ENCODE results near the gene WDR27.

Gene WDR27

DNA sequence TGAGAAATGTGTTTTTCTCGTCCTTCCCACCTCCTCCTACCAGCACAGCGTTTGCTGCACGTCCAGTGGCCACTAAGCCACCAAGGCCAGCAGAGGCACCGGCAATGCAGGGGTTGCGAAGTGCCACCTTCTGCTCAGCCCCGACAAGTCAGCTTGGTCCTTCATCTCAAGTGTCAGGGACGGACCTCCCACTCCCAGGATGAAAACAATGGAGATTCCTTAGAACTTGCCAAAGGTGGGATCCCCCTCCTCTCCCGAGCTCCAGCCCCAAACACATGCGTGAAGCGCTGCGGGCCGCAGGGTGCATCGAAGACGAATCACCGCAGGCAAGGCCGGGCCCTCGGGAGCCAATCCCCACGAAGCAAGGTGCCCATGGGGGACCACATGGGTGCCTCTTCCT, 60.8 kb downstream of the WDR27 start:
- TF ChIP-seq CTCF (IDR thresholded peaks at IDR 0.05; ENCODE audit: borderline replicate concordance, control extremely low read depth, extremely low read depth, insufficient read depth, missing control alignments) = no peak
- in situ Hi-C loops (cut with MboI; ENCODE audit: low sequenced_read_pairs, unreplicated experiment) = no loop called here
- no peak for DNase-seq (ENCODE audit: low spot score)

DNA sequence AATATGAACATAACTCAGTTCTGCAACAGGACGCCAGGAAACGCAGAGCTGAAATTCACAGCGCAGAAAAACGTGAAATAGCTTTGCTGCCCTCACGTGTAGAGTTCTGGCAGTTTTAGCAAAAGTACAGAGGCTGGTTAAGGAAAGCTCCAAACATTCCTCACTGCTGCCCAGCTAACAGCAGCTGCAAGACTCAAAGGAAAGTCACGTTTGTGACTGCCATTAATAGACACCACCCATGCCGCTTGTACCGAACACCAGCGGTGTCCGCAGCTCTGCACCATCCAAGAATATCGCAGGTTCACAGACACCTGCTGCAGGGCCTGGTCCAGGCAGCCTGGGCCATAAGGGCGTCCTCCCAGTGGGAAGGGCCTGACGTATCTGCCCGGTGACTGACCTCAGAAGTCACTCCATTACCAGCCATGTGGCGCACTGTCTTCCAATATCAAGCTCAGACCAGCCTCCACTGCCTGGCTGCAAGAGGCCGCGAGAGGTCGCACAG, 61.4 kb downstream of the WDR27 start:
- no peak for DNase-seq (ENCODE audit: low spot score)
- in situ Hi-C loops (cut with MboI; ENCODE audit: low sequenced_read_pairs, unreplicated experiment) = no loop called here
- TF ChIP-seq CTCF (IDR thresholded peaks at IDR 0.05; ENCODE audit: borderline replicate concordance, control extremely low read depth, extremely low read depth, insufficient read depth, missing control alignments) = no peak

DNA sequence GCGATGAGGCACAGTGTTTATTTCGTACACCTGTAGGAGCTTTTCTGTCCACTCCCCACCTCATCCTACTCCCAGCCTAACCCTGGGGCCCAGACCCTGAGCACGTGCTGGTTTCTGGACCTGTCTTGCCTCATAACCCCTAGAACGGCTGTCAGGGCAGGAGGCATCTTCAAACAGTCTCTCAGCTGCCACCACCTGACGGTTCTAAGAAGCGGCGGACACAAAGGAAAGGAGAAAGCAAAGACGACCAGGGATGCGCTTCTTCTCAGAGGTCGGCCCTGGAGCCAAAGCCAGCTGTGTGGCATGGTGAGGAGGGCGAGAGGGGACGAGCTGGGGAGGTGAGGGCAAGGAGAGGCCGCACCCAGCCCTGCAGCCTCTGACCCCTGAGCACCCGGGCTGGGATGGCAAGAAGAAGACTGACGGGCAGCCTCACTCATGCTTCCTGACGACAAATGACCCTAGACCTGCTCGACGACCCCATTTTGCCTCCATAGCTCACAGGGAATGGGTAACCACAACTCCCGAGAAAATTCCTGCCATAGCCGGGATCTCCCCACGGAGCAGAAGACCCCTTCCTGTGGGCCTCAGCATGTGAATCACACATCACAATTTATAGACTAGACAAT, 62.1 kb downstream of the WDR27 start:
- in situ Hi-C loops (cut with MboI; ENCODE audit: low sequenced_read_pairs, unreplicated experiment) = no loop called here
- TF ChIP-seq CTCF (IDR thresholded peaks at IDR 0.05; ENCODE audit: borderline replicate concordance, control extremely low read depth, extremely low read depth, insufficient read depth, missing control alignments) = no peak
- DNase-seq (ENCODE audit: low spot score) = no peak

DNA sequence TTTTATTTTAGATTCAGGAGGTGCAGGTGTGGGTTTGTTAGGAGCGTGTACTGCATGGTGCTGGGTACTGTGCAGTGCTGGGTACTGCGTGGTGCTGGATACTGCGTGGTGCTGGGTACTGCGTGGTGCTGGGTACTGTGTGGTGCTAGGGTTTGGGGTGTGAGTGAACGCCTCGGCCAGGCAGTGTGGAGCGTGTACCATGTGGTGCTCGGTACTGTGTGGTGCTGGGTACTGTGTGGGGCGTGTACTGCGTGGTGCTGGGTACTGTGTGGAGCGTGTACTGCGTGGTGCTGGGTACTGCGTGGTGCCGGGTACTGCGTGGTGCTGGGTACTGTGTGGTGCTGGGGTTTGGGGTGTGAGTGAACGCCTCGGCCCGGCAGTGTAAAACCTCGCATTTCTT, 62.9 kb downstream of the WDR27 start:
- DNase-seq (ENCODE audit: low spot score) = no peak
- in situ Hi-C loops (cut with MboI; ENCODE audit: low sequenced_read_pairs, unreplicated experiment) = no loop called here
- TF ChIP-seq CTCF (IDR thresholded peaks at IDR 0.05; ENCODE audit: borderline replicate concordance, control extremely low read depth, extremely low read depth, insufficient read depth, missing control alignments) = no peak

GRCh38 chr6:169638388-169638787, 63.4 kb downstream of the WDR27 start:
- no peak for TF ChIP-seq CTCF (IDR thresholded peaks at IDR 0.05; ENCODE audit: borderline replicate concordance, control extremely low read depth, extremely low read depth, insufficient read depth, missing control alignments)
- in situ Hi-C loops (cut with MboI; ENCODE audit: low sequenced_read_pairs, unreplicated experiment) = no loop called here
- DNase-seq (ENCODE audit: low spot score) = no peak

GRCh38 chr6:169635345-169635744, 66.5 kb downstream of the WDR27 start:
- no peak for TF ChIP-seq CTCF (IDR thresholded peaks at IDR 0.05; ENCODE audit: borderline replicate concordance, control extremely low read depth, extremely low read depth, insufficient read depth, missing control alignments)
- in situ Hi-C loops (cut with MboI; ENCODE audit: low sequenced_read_pairs, unreplicated experiment) = no loop called here
- DNase-seq (ENCODE audit: low spot score) = no peak
